GM19395 (cell line): ENCODE data around the gene XYLT1.

Source experiments
- ATAC-seq: cut with Tn5 transposase; IDR thresholded peaks from one replicate; pipeline ENCODE4 v1.9.1; 2021; ENCODE audit warnings: mild to moderate bottlenecking, moderate library complexity; ENCODE audit not compliant: unreplicated experiment

The XYLT1 gene

GRCh38 chr16:17379121-17379571, 91.6 kb downstream of the XYLT1 start:
- no peak for ATAC-seq

DNA sequence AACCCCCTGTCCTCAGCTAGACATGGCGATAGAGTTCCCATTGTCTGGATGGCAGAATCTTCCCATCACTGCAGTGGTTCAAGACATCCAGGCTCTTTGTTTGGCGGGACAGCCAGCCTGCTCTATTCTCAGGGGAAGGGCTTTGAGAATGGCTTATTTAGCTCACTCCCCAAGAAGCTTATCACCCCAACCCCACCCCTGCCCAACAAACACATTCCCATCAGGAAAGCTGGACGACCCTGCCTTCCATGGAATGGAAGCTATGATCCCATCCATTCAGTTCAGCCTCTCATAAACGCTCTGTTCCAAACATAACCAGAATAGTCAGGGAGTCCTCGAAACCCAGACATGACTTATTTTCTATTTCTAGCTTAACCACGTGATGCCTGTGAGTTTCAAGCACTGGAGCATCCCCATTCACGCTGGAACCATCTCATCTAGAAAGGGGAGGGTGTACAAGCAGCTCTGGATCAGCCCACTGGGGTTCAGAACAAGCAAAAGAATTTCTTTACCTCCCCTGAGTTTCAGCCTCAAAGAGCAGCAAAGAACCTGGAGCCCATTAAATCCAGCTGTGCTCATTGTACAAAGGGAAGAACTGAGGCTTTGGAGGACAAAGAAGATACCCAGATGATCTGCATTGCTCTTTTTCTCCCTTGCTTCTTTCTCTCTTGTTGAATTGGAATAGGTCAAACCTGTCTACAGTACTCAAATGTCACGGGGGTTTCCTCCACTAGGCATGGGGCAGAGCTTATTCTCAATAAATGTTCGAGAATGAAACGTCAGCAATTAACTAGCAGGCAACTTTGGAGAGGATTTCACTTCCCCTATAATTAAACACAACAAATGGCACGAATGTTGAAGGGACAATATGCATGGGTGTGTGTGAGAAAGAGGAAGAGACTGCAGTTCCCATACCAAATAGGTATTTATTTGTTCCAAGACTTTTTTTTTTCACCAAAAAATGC, 93.1 kb downstream of the XYLT1 start:
- peak; percentile 68 for ATAC-seq

DNA sequence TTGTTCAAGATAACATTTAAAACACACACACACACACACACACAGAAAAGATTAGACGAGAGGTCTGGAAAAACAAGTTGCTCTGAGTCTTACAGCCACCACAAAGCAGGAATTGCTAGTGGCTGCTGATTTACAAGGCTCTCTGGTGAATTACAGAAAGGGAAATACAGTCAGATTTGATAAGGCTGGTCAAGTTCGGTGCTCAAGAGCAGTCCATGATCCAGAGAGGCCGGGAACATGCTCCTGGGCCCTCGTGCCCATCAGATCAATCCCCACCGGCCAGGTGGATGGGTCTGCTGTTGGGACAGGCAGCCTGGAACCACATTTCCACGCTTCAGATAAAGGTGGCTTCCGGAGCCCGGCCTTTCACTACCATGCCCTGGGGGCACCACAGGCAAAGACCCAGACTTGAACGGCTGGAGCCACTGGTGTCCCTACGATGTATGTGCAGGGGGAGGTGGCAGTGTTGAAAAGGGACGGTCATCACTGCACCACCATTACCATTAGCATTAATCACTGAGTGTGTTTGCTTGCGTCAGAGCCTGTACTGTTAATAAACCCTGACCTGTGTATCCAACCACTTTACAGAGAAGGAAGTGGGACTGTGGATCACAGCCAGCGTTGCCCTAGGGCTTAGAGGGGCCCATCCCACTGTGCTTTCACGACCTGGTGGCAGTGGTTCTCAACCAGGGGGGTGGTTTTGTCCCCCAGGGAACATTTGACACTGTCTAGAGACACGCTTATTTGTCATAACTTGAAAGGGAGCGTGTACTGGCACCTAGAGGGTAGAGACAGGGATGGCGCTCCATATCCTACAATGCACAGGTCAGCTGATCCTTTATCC, 95.1 kb downstream of the XYLT1 start:
- no peak for ATAC-seq

- ATAC-seq, result no peak
Observed at GRCh38 chr16:17374668-17375255, 96.0 kb downstream of the XYLT1 start.

DNA sequence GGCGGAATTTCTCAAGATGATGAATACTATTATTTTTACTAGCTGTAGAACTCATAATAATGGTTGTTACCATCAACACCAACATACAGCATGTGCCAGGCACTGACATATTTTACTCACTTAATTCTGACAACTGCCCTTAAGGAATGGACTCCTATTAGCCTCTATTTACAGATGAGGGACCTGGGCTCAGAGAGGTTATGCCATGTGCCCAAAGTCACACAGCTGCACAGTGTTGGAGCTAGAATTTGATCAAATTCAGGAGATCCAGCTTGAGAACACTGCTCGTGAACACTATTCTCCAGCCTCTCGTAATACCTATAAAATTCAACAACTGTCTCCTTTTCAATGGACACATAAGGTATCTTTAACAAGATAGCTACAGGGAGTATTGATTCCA, 97.2 kb downstream of the XYLT1 start:
- no peak for ATAC-seq

- no peak for ATAC-seq
Observed at GRCh38 chr16:17372386-17372785, 98.4 kb downstream of the XYLT1 start.

GRCh38 chr16:17371299-17371698, 99.5 kb downstream of the XYLT1 start:
- ATAC-seq, result no peak

DNA sequence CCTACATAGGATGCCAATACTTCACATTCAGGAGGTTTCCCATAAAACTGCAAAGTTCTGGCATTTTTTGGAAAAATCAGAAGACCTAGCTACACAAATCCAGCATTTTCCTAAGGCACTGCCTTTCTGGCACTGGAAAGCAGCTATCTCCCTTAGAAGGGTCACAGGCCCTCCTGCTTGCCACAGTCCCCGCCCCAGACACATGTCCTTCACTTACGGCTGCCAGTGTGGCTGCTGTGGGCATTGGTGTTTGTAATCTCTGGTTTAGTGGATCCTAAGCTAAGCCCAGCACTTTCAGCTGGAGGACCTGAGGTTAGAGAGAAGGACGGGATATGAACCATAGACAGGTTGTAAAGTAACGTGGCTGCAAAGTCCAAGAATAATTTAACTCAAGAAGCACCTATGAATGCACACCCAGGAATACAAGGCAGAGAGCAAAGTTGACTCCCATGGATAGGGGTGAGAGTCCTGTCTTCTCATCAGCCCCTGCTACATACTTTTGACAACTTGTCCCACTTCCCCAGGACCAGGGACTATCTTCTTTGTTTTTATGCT, 100.0 kb downstream of the XYLT1 start:
- ATAC-seq, result no peak

DNA sequence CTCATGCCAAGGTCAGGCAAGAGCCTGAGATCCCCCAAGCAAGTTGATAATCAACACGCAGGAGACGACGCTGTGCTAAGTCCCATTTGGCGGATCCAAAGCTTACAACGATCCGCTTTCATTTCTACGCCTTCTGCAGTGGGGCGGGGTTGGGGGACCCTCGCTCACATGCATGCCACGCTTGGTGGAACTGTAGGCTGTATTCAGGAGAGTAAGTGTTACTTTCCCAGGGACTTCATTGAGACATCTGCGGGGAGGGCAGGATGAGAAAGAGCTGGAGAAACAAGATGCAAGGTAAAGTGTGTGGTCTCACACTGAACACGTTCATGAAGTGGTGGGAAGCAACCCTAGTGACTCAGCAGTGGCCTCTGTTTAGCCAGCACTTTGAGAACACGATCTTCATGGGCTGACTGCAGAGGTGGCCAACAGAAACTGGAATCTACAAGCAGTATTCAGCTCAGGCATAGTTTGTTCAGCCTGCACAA, 100.5 kb downstream of the XYLT1 start:
- no peak for ATAC-seq

DNA sequence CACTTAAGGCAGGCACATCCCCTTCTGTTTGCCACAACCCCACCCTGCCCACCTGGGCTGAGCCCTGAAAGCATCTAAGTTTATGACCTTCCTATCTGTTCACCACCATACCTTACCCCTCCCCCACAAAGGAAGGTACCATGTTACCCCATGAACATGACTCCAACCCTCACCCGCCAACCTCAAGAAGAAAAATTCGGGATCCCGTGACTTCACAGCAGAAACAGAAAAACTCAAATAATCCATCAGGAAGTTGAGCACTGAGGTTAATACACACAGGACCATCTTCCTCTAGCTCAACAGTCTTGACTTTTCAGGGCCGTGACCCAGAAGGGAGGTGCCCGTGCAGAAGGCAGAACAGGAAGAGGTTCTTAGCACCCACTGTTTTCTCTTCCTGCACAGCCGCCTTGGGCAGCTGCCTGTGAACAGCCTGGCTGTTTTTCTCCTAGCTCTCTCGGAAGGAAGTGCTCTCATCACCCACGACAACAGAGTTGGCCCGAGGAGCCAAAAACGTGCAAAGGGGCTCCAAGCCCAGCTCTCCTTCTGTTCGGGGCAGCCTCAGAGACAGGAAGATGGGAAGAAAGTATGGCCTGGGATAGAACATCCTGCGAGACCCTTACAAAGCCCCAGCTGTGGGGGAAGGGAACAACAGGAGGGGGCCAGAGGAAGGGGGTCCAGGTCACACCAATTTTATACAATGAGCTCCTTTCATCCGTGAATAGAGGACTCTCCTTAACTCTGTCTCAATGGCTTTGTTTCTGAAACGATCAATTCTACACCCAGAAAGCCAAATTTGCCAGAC, 101.1 kb downstream of the XYLT1 start:
- ATAC-seq, result no peak

GRCh38 chr16:17368951-17369350, 101.8 kb downstream of the XYLT1 start:
- no peak for ATAC-seq

- ATAC-seq, result no peak
Observed at GRCh38 chr16:17368446-17368845, 102.3 kb downstream of the XYLT1 start.

DNA sequence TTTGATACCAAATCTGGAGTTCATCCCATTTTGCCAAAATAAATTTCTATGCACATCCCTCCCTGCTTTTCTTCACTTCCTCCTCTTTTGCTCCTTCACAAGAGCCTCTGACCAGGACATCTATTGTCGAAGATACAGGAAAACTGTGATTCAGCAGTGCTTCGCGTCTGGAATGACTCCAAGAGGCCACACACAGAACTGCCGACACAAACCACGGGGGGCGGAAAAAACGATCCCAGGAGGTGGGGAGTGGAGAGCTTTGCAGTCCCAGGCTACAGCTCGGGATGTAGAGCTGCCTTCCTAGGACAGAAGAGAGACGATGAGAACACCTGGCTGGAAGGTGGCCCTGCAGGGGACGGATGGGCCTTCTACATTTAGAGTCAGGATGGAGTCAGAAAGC, 102.8 kb downstream of the XYLT1 start:
- ATAC-seq, result no peak

- no peak for ATAC-seq
Observed at GRCh38 chr16:17367036-17367435, 103.7 kb downstream of the XYLT1 start.

DNA sequence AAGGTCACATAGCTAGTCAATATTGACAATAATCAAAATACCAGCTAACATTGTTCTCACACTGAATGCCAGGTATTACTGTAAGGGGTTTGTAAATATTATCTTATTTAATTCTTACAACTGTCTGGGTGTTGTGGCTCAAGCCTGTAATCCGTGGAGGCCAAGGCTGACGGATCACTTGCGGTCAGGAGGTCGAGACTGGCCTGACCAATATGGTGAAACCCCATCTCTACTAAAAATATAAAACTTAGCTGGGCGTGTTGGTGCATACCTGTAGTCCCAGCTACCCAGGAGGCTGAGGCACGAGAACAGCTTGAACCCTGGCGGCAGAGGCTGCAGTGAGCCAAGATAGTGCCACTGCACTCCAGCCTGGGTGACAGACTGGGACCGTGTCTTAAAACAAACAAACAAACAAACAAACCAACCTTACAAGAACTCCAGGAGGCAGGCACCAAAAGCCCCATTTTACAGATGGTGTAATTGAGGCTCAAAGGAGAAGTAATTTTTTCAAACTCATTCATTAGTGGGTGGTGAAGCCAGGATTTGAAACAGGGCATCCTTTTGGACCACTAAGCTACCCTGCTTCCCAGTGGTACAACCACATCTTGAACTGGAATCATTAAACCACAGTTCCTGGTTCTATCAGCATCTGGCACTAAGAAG, 104.3 kb downstream of the XYLT1 start:
- ATAC-seq, result no peak

- no peak for ATAC-seq
Observed at GRCh38 chr16:17365591-17366298, 105.0 kb downstream of the XYLT1 start.

- no peak for ATAC-seq
Observed at GRCh38 chr16:17365211-17365541, 105.6 kb downstream of the XYLT1 start.

- ATAC-seq, result no peak
Observed at GRCh38 chr16:17364319-17365210, 106.2 kb downstream of the XYLT1 start.
